ENCODE measurements around the gene ASB6.

ASB6 gene

GRCh38 chr9:129610473-129611306, 31.3 kb downstream of the ASB6 start:
- peak; percentile 74 for DNase-seq
- Histone ChIP-seq H3K4me3 (ENCODE audit: insufficient read depth in 1 of 2, low read depth in 1 of 2, low read length in 2 of 2) (peak overlapping the region; percentile 63 to 88), H3K4me1 (ENCODE audit: control insufficient read depth, insufficient read depth, low read depth, low read length) (peaks cover 42% of the 10 kb centered on the region), H2BK120ac (ENCODE audit: low read depth, low read length) (peak overlapping the region; percentile 96), H3K4me2 (ENCODE audit: low read length, poor library complexity, severe bottlenecking) (peak overlapping the region; percentile 96), H3K79me1 (replicated peaks; ENCODE audit: low read length, poor library complexity, severe bottlenecking) (no peaks in the 10 kb centered on the region), H3K36me3 (ENCODE audit: control insufficient read depth in 1 of 2, insufficient read depth in 2 of 2, low read depth in 1 of 2, low read length in 2 of 2) (no peaks in the 10 kb centered on the region), H2BK5ac (ENCODE audit: low read depth, low read length, poor library complexity, severe bottlenecking) (peak overlapping the region; percentile 35), H3K23ac (ENCODE audit: low read length in 2 of 2) (peak overlapping the region in 1 of 2 experiments; percentile 10), H2AFZ (ENCODE audit: low read depth, low read length) (peak overlapping the region; percentile 75), H4K8ac (ENCODE audit: low read length) (peak overlapping the region; percentile 99), H3K18ac (ENCODE audit: low read depth in 1 of 2, low read length in 2 of 2) (peak overlapping the region; percentile 93 to 100), H2BK15ac (ENCODE audit: low read depth, poor library complexity, severe bottlenecking) (peak overlapping the region; percentile 98), H2BK12ac (ENCODE audit: low read length in 2 of 2) (peak overlapping the region; percentile 59 to 99), H3K27me3 (ENCODE audit: control insufficient read depth in 1 of 2, insufficient read depth in 1 of 2, low read length in 2 of 2) (peaks cover 0 to 8% of the 10 kb centered on the region in 2 experiments), H3K27ac (ENCODE audit: low read length, poor library complexity, severe bottlenecking) (no peak overlapping the region), H3K9ac (ENCODE audit: low read length) (peak overlapping the region; percentile 97), H3K14ac (ENCODE audit: low read length in 2 of 2) (peak overlapping the region in 1 of 2 experiments; percentile 98), H3K4ac (ENCODE audit: low read depth in 1 of 2, low read length in 2 of 2) (peak overlapping the region; percentile 98 to 99), H2AK5ac (ENCODE audit: low read length, severe bottlenecking) (peak overlapping the region; percentile 32), H4K91ac (ENCODE audit: low read length) (peak overlapping the region; percentile 96), H3K9me3 (ENCODE audit: control insufficient read depth, low read length) (no peaks in the 10 kb centered on the region)
- WGBS, result under 1% methylated on average over 52 of the region's 66 CpGs

GRCh38 chr9:129610213-129610472, 31.8 kb downstream of the ASB6 start:
- Histone ChIP-seq H2BK120ac (ENCODE audit: low read depth, low read length) (peak overlapping the region; percentile 83), H3K27ac (ENCODE audit: low read length, poor library complexity, severe bottlenecking) (no peak overlapping the region), H3K23ac (ENCODE audit: low read length in 2 of 2) (no peak overlapping the region), H3K36me3 (ENCODE audit: control insufficient read depth in 1 of 2, insufficient read depth in 2 of 2, low read depth in 1 of 2, low read length in 2 of 2) (no peaks in the 10 kb centered on the region), H2BK15ac (ENCODE audit: low read depth, poor library complexity, severe bottlenecking) (peak overlapping the region; percentile 98), H3K4ac (ENCODE audit: low read depth in 1 of 2, low read length in 2 of 2) (peak overlapping the region; percentile 35 to 99), H2BK12ac (ENCODE audit: low read length in 2 of 2) (peak overlapping the region in 1 of 2 experiments; percentile 42), H3K4me2 (ENCODE audit: low read length, poor library complexity, severe bottlenecking) (peak overlapping the region; percentile 96), H2AFZ (ENCODE audit: low read depth, low read length) (peak overlapping the region; percentile 2), H3K18ac (ENCODE audit: low read depth in 1 of 2, low read length in 2 of 2) (peak overlapping the region; percentile 83 to 100), H3K14ac (ENCODE audit: low read length in 2 of 2) (no peak overlapping the region), H3K79me1 (replicated peaks; ENCODE audit: low read length, poor library complexity, severe bottlenecking) (no peaks in the 10 kb centered on the region), H3K4me1 (ENCODE audit: control insufficient read depth, insufficient read depth, low read depth, low read length) (peaks cover 42% of the 10 kb centered on the region), H3K9ac (ENCODE audit: low read length) (peak overlapping the region; percentile 97), H4K8ac (ENCODE audit: low read length) (peak overlapping the region; percentile 79), H2BK5ac (ENCODE audit: low read depth, low read length, poor library complexity, severe bottlenecking) (peak overlapping the region; percentile 35), H3K27me3 (ENCODE audit: control insufficient read depth in 1 of 2, insufficient read depth in 1 of 2, low read length in 2 of 2) (peaks cover 0 to 8% of the 10 kb centered on the region in 2 experiments), H4K91ac (ENCODE audit: low read length) (peak overlapping the region; percentile 96), H2AK5ac (ENCODE audit: low read length, severe bottlenecking) (no peak overlapping the region), H3K9me3 (ENCODE audit: control insufficient read depth, low read length) (no peaks in the 10 kb centered on the region), H3K4me3 (ENCODE audit: insufficient read depth in 1 of 2, low read depth in 1 of 2, low read length in 2 of 2) (peak overlapping the region; percentile 63 to 88)
- 0% methylated on average over 1 of the region's 24 CpGs for WGBS
- DNase-seq, result no peak

DNA sequence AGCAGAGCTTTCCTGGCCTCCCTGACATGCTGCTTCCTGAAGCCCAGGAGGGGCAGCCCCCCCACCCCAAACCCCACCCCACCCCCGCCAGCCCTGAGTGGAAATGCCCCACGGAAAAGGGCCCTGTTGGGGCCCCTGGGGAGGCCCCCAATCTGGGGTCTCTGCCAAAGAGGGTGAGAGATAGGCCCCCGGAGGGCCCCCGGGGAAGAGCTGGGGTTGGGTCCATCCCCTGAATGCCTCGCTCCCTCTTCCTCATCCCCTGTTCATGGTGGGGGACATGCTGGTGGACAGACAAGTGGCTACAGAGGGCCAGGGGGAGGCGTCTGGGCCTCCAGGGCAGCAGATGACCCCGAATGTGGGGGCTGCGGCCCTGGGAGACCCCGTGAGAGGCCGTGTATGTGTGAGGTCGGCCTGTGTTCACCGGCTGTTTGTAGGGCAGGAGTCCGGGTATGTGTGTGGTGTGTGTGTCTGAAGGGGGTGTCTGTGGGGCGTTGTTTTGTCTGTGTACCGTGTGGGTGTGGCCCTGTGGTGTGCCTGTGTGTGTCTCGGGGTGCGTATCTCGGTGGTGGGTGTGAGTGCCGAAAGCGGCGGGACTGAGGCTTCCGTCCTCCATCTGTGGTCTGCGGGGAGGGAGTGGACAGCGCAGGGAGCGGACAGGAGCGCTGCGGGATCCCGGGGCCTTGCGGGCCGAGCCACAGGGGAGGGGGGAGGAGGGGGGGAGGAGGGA, 32.3 kb downstream of the ASB6 start:
- Histone ChIP-seq H2BK12ac (ENCODE audit: low read length in 2 of 2) (peak overlapping the region; percentile 29 to 99), H3K4me1 (ENCODE audit: control insufficient read depth, insufficient read depth, low read depth, low read length) (peaks cover 42% of the 10 kb centered on the region), H3K4ac (ENCODE audit: low read depth in 1 of 2, low read length in 2 of 2) (peak overlapping the region; percentile 68 to 93), H3K36me3 (ENCODE audit: control insufficient read depth in 1 of 2, insufficient read depth in 2 of 2, low read depth in 1 of 2, low read length in 2 of 2) (no peaks in the 10 kb centered on the region), H3K27me3 (ENCODE audit: control insufficient read depth in 1 of 2, insufficient read depth in 1 of 2, low read length in 2 of 2) (peaks cover 0 to 8% of the 10 kb centered on the region in 2 experiments), H2AK5ac (ENCODE audit: low read length, severe bottlenecking) (peak overlapping the region; percentile 57), H4K8ac (ENCODE audit: low read length) (peak overlapping the region; percentile 97), H3K23ac (ENCODE audit: low read length in 2 of 2) (no peak overlapping the region), H2BK15ac (ENCODE audit: low read depth, poor library complexity, severe bottlenecking) (peak overlapping the region; percentile 96), H3K18ac (ENCODE audit: low read depth in 1 of 2, low read length in 2 of 2) (peak overlapping the region; percentile 55 to 79), H3K4me3 (ENCODE audit: insufficient read depth in 1 of 2, low read depth in 1 of 2, low read length in 2 of 2) (peak overlapping the region; percentile 31 to 67), H2AFZ (ENCODE audit: low read depth, low read length) (peak overlapping the region; percentile 47), H3K4me2 (ENCODE audit: low read length, poor library complexity, severe bottlenecking) (peak overlapping the region; percentile 33), H3K14ac (ENCODE audit: low read length in 2 of 2) (peak overlapping the region in 1 of 2 experiments; percentile 62), H3K9ac (ENCODE audit: low read length) (peak overlapping the region; percentile 84), H2BK120ac (ENCODE audit: low read depth, low read length) (peak overlapping the region; percentile 83), H4K91ac (ENCODE audit: low read length) (peak overlapping the region; percentile 98), H3K27ac (ENCODE audit: low read length, poor library complexity, severe bottlenecking) (peak overlapping the region; percentile 8), H2BK5ac (ENCODE audit: low read depth, low read length, poor library complexity, severe bottlenecking) (peak overlapping the region; percentile 87), H3K79me1 (replicated peaks; ENCODE audit: low read length, poor library complexity, severe bottlenecking) (no peaks in the 10 kb centered on the region), H3K9me3 (ENCODE audit: control insufficient read depth, low read length) (no peaks in the 10 kb centered on the region)
- WGBS, result 42% methylated on average over 17 of the region's 30 CpGs
- peak; percentile 53 for DNase-seq

All from mesenchymal stem cell (in vitro differentiated cells and primary cell).